Ascending aorta (tissue), 2 donors: ENCODE measurements around the gene CARD11. TPM values are rescaled to one million over a fixed set of nuclear protein-coding genes. Genes with fewer than 3 reads are reported as not detected.

Experiments used
- DNase-seq, 2 donors: peaks; one replicate each; pipeline ENCODE4 v3.0.0-alpha.2; 2019; ENCODE audit warnings: low spot score in 2 of 2
- H3K27ac ChIP-seq, 2 donors: fragments of 200-600 bp; sonication (generic); one replicate each; pipeline ENCODE4 v1.5.1; 2016 to 2017; ENCODE audit warnings: mild to moderate bottlenecking in 1 of 2
- H3K27me3 ChIP-seq: fragments of 200-600 bp; sonication (generic); one replicate; pipeline ENCODE4 v1.5.1; 2017
- H3K36me3 ChIP-seq, 2 donors: fragments of 200-600 bp; sonication (generic); one replicate each; pipeline ENCODE4 v1.5.1; 2016
- H3K4me1 ChIP-seq, 2 donors: fragments of 200-600 bp; sonication (generic); one replicate each; pipeline ENCODE4 v1.5.1; 2016 to 2017; ENCODE audit warnings: mild to moderate bottlenecking in 1 of 2
- H3K4me3 ChIP-seq, 2 donors: fragments of 200-600 bp; sonication (generic); one replicate each; pipeline ENCODE4 v1.5.1; 2016 to 2017; ENCODE audit warnings: mild to moderate bottlenecking in 1 of 2
- H3K9me3 ChIP-seq, 2 donors: fragments of 200-600 bp; sonication (generic); one replicate each; pipeline ENCODE4 v1.5.1; 2016
- CTCF ChIP-seq, 3 experiments: fragments of 200-600 bp in 2 of 3; fragments of 450-650 bp in 1 of 3; sonication (generic) in 2 of 3; IDR thresholded peaks; one replicate each; pipeline ENCODE4 v1.5.1; 2016 to 2019; ENCODE audit warnings: antibody characterized with exemption in 3 of 3, mild to moderate bottlenecking in 1 of 3, moderate library complexity in 1 of 3
- intact Hi-C: fragments of 100-400 bp; cut with DNase I; formaldehyde crosslinking; loops from one replicate; pipeline ENCODE4 v1.15.1; 2023
- total RNA-seq: library from RNA; depleted of rRNA; stranded (reverse); fragments of >200 nt; gene quantifications from one replicate; pipeline ENCODE4 v1.1.0, GENCODE V29; 2016

CARD11 gene
- total RNA-seq, 1 donor from 2014 or later: 0.64 TPM

- no peak for DNase-seq
- Histone ChIP-seq H3K9me3 (no peaks in the 10 kb centered on the region), H3K4me1 (peaks cover 0 to 8% of the 10 kb centered on the region in 2 donors), H3K27me3 (no peaks in the 10 kb centered on the region), H3K4me3 (no peak overlapping the region), H3K36me3 (no peaks in the 10 kb centered on the region), H3K27ac (no peak overlapping the region)
- TF ChIP-seq CTCF (IDR thresholded peaks at IDR 0.05): no peak
- intact Hi-C loops: loop anchor here (5.0 kb wide), 1 partner anchor 232 kb away; the partner anchor contains the start of gene SDK1
These were observed 26.2 kb upstream of the CARD11 start for GRCh38 chr7:3069771-3070449.

GRCh38 chr7:3068530-3068929, 24.9 kb upstream of the CARD11 start:
- TF ChIP-seq CTCF (IDR thresholded peaks at IDR 0.05): no peak
- Histone ChIP-seq H3K27ac (peak overlapping the region; percentile 20 to 60), H3K9me3 (no peaks in the 10 kb centered on the region), H3K27me3 (no peaks in the 10 kb centered on the region), H3K4me3 (no peak overlapping the region), H3K36me3 (no peaks in the 10 kb centered on the region), H3K4me1 (peaks cover 0 to 8% of the 10 kb centered on the region in 2 donors)
- DNase-seq: no peak
- intact Hi-C loops: loop anchor here (5.0 kb wide), 1 partner anchor 234 kb away; the partner anchor contains the start of gene SDK1

GRCh38 chr7:3067606-3068380, 24.1 kb upstream of the CARD11 start:
- TF ChIP-seq CTCF (IDR thresholded peaks at IDR 0.05): no peak
- Histone ChIP-seq H3K36me3 (no peaks in the 10 kb centered on the region), H3K27ac (peak overlapping the region; percentile 20 to 60), H3K9me3 (no peaks in the 10 kb centered on the region), H3K27me3 (no peaks in the 10 kb centered on the region), H3K4me3 (no peak overlapping the region), H3K4me1 (peaks cover 0 to 8% of the 10 kb centered on the region in 2 donors)
- intact Hi-C loops: loop anchor here (5.0 kb wide), 1 partner anchor 235 kb away; the partner anchor contains the start of gene SDK1
- no peak for DNase-seq

- no peak overlapping the region for H3K4me3 ChIP-seq
- intact Hi-C loops: loop anchor here (5.0 kb wide), 1 partner anchor 235 kb away; the partner anchor contains the start of gene SDK1
- no peak for TF ChIP-seq CTCF (IDR thresholded peaks at IDR 0.05)
- no peaks in the 10 kb centered on the region for H3K9me3 ChIP-seq
- peaks cover 0 to 8% of the 10 kb centered on the region in 2 donors for H3K4me1 ChIP-seq
- H3K27ac ChIP-seq: peak overlapping the region in 1 of 2 donors; percentile 60
- DNase-seq: no peak
- H3K36me3 ChIP-seq: no peaks in the 10 kb centered on the region
- no peaks in the 10 kb centered on the region for H3K27me3 ChIP-seq
These were observed 23.5 kb upstream of the CARD11 start for GRCh38 chr7:3067193-3067592.

GRCh38 chr7:3066506-3066905, 22.8 kb upstream of the CARD11 start:
- TF ChIP-seq CTCF (IDR thresholded peaks at IDR 0.05): no peak
- Histone ChIP-seq H3K9me3 (no peaks in the 10 kb centered on the region), H3K27me3 (no peaks in the 10 kb centered on the region), H3K4me1 (peaks cover 0 to 8% of the 10 kb centered on the region in 2 donors), H3K4me3 (no peak overlapping the region), H3K27ac (no peak overlapping the region), H3K36me3 (no peaks in the 10 kb centered on the region)
- DNase-seq: no peak
- intact Hi-C loops: loop anchor here (5.0 kb wide), 1 partner anchor 236 kb away; the partner anchor contains the start of gene SDK1
